HG03175 (cell line): ENCODE data around the gene SFT2D3.

ENCODE experiments used
- ATAC-seq: cut with Tn5 transposase; IDR thresholded peaks from one replicate; pipeline ENCODE4 v1.9.1; 2021; ENCODE audit warnings: mild to moderate bottlenecking, moderate library complexity; ENCODE audit not compliant: unreplicated experiment

The SFT2D3 gene

GRCh38 chr2:127664065-127664894 is 37.0 kb upstream of the SFT2D3 start:
- no peak for ATAC-seq

GRCh38 chr2:127664895-127665225 is 36.4 kb upstream of the SFT2D3 start:
- ATAC-seq, result no peak

- ATAC-seq, result no peak
Observed at GRCh38 chr2:127665267-127665893, 35.9 kb upstream of the SFT2D3 start.

GRCh38 chr2:127669056-127669455 is 32.2 kb upstream of the SFT2D3 start:
- ATAC-seq, result no peak

GRCh38 chr2:127670055-127670956 is 31.0 kb upstream of the SFT2D3 start:
- ATAC-seq, result no peak

GRCh38 chr2:127670957-127671290 is 30.4 kb upstream of the SFT2D3 start:
- no peak for ATAC-seq

- no peak for ATAC-seq
Observed at GRCh38 chr2:127671557-127672302, 29.6 kb upstream of the SFT2D3 start.

- no peak for ATAC-seq
Observed at GRCh38 chr2:127672341-127673224, 28.7 kb upstream of the SFT2D3 start.

- no peak for ATAC-seq
Observed at GRCh38 chr2:127673291-127674069, 27.8 kb upstream of the SFT2D3 start.

GRCh38 chr2:127674241-127675209 is 26.8 kb upstream of the SFT2D3 start:
- no peak for ATAC-seq

GRCh38 chr2:127675331-127676261 is 25.7 kb upstream of the SFT2D3 start, which contains the start of gene LIMS2:
Gene LIMS2 (minus strand): TSS chr2:127675530. CDS start chr2:127675024, 506 bp downstream.
- no peak for ATAC-seq

GRCh38 chr2:127676906-127677305 is 24.4 kb upstream of the SFT2D3 start:
- ATAC-seq, result no peak

GRCh38 chr2:127678531-127678930 is 22.8 kb upstream of the SFT2D3 start:
- no peak for ATAC-seq

- no peak for ATAC-seq
Observed at GRCh38 chr2:127678991-127679390, 22.3 kb upstream of the SFT2D3 start.

GRCh38 chr2:127679680-127680361 is 21.5 kb upstream of the SFT2D3 start:
- ATAC-seq, result no peak

GRCh38 chr2:127680706-127681287 is 20.5 kb upstream of the SFT2D3 start:
- no peak for ATAC-seq
